Measurements from ENCODE around the gene NBEA.
"Not testable (repeated sequence)": the region's sequence is repeated elsewhere in the genome, so short reads cannot be mapped to it uniquely, and the experiment has no call there.

The NBEA gene

DNA sequence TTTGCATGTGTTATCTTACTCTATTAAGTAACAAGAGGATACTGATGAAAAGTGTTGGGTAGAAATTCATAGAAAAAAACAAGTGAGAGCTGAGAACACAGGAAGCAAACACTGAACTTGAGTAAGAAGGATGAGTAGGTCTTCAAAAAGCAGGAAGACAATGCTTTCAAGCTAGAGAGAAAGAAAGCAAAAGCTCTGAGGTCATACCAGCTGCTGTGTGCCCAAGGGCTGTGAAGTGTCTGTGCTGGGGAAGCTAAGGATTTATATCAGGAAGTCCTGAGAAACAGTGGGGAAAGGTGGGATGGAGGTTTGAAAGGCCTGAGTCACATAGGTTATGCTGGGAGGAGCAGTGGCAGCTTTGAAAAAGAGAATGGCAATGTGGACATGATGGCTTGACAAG, 679.9 kb downstream of the NBEA start:
- in situ Hi-C loops (cut with MboI; ENCODE audit: low sequenced_read_pairs) = no loop called here

- in situ Hi-C loops (cut with MboI; ENCODE audit: low sequenced_read_pairs) = no loop called here
These were observed 687.0 kb downstream of the NBEA start for GRCh38 chr13:35629026-35629425.

- in situ Hi-C loops (cut with MboI; ENCODE audit: low sequenced_read_pairs) = no loop called here
These were observed 688.6 kb downstream of the NBEA start for GRCh38 chr13:35630551-35631275.

- in situ Hi-C loops (cut with MboI; ENCODE audit: low sequenced_read_pairs) = no loop called here
These were observed 689.6 kb downstream of the NBEA start for GRCh38 chr13:35631666-35632065.

DNA sequence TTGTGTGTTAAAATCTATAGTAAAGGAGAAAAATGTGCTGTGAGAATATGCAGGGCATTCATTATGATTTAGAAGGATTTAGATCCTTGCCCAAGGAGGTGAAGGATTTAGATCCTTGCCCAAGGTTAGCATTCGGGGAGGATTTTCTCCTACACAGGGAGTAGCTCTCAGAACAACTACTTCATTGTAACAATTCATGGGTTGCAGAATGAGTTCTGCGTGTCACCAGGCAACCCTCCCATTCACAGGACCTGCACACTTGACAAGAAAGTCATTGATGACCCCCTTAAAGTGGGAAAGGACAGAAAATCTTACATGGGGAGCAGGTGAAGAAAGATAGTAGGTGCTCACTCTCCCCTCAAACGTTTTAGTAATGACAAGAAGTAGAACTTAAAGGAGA, 701.6 kb downstream of the NBEA start:
- in situ Hi-C loops (cut with MboI; ENCODE audit: low sequenced_read_pairs) = no loop called here

GRCh38 chr13:35646056-35646774, 704.1 kb downstream of the NBEA start:
- in situ Hi-C loops (cut with MboI; ENCODE audit: low sequenced_read_pairs) = no loop called here

DNA sequence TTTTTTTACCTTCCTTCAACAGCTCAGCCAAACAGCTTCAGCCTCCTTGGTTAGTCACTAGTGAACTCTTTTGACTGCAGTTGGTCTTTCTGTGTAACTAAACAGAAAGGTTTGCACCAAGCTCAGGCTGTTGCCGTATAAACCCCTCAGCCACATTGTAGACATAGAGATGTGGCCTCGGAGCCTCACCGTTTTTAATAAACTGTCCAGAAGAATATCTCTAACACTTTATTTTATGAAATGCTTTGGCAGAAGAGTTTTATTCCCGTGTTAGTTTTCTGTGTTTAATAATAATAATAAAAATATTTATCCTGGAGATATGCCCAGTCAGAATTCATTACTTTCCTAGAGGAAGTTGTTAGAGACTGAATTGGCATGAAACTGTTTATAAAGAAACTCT, 706.1 kb downstream of the NBEA start:
- in situ Hi-C loops (cut with MboI; ENCODE audit: low sequenced_read_pairs) = no loop called here

DNA sequence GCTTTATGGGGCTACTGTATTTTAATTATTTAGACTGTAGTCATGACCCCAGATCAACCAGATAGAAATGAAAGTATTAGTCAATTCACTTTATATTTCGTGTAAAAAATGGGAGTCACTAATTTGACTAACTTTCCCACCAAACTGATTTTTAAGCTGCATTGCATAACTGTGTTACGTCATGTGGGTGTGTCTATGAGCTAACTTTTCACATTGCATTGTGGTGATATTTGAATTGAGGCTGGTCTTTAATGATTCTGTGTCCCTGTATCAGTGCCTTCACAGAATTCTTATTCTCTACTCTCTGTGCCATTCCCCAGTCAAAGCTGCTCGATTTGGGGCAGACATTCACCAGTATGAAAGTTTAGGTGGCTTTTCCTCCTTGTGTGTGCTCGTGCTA, 707.1 kb downstream of the NBEA start:
- in situ Hi-C loops (cut with MboI; ENCODE audit: low sequenced_read_pairs) = no loop called here

GRCh38 chr13:35659796-35660195, 717.7 kb downstream of the NBEA start:
- in situ Hi-C loops (cut with MboI; ENCODE audit: low sequenced_read_pairs) = no loop called here

GRCh38 chr13:35664747-35665146, 722.7 kb downstream of the NBEA start:
- in situ Hi-C loops (cut with MboI; ENCODE audit: low sequenced_read_pairs) = no loop called here

DNA sequence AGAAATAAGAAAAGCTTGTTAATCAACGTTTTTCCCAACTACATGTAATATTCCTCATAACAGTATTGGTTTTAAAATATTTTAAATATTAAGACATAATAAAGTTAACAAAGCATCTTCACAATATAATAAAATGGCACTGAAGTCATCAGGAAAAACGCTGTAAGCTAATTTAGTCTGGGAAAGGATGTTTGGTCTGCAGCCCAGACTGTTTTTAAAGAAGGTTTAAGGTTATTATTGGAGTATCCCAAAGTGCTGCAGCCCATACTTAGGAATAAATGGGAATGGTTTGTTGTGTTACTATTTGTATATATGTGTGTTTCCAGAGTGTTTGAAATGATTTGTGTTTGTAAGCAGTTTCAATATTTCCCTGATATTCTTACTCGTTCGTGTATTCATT, 727.3 kb downstream of the NBEA start:
- in situ Hi-C loops (cut with MboI; ENCODE audit: low sequenced_read_pairs) = no loop called here

DNA sequence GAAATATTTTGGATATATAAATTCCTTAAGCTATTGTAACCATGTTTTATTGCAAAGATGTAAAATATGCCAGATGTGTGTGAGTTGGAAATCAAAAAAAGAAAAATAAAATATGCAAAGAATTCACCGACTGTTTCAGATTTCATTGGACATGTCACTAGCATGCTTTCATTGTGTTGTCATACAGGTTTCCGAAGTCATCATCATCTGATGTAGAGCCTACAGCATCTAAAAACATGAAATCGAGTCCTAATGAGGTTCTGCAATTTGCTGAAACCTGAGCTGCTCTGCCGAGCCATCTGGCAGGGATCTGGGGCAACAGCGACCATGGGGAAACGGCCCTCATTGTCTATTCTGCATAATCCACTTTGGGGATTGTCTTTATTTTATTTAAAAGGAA, 730.5 kb downstream of the NBEA start:
- in situ Hi-C loops (cut with MboI; ENCODE audit: low sequenced_read_pairs) = no loop called here

GRCh38 chr13:35675651-35676050, 733.6 kb downstream of the NBEA start:
- in situ Hi-C loops (cut with MboI; ENCODE audit: low sequenced_read_pairs) = no loop called here

GRCh38 chr13:35677863-35678262, 735.8 kb downstream of the NBEA start:
- in situ Hi-C loops (cut with MboI; ENCODE audit: low sequenced_read_pairs) = not testable (repeated sequence)

- in situ Hi-C loops (cut with MboI; ENCODE audit: low sequenced_read_pairs) = no loop called here
These were observed 739.6 kb downstream of the NBEA start for GRCh38 chr13:35681685-35682084.

- in situ Hi-C loops (cut with MboI; ENCODE audit: low sequenced_read_pairs) = no loop called here
These were observed 742.4 kb downstream of the NBEA start for GRCh38 chr13:35684432-35684831.

- in situ Hi-C loops (cut with MboI; ENCODE audit: low sequenced_read_pairs) = no loop called here
These were observed 745.3 kb downstream of the NBEA start for GRCh38 chr13:35687336-35687735.

GRCh38 chr13:35690581-35691207, 748.6 kb downstream of the NBEA start:
- in situ Hi-C loops (cut with MboI; ENCODE audit: low sequenced_read_pairs) = no loop called here

- in situ Hi-C loops (cut with MboI; ENCODE audit: low sequenced_read_pairs) = no loop called here
These were observed 751.2 kb downstream of the NBEA start for GRCh38 chr13:35693134-35693784.

GRCh38 chr13:35694031-35694430, 752.0 kb downstream of the NBEA start:
- in situ Hi-C loops (cut with MboI; ENCODE audit: low sequenced_read_pairs) = no loop called here

DNA sequence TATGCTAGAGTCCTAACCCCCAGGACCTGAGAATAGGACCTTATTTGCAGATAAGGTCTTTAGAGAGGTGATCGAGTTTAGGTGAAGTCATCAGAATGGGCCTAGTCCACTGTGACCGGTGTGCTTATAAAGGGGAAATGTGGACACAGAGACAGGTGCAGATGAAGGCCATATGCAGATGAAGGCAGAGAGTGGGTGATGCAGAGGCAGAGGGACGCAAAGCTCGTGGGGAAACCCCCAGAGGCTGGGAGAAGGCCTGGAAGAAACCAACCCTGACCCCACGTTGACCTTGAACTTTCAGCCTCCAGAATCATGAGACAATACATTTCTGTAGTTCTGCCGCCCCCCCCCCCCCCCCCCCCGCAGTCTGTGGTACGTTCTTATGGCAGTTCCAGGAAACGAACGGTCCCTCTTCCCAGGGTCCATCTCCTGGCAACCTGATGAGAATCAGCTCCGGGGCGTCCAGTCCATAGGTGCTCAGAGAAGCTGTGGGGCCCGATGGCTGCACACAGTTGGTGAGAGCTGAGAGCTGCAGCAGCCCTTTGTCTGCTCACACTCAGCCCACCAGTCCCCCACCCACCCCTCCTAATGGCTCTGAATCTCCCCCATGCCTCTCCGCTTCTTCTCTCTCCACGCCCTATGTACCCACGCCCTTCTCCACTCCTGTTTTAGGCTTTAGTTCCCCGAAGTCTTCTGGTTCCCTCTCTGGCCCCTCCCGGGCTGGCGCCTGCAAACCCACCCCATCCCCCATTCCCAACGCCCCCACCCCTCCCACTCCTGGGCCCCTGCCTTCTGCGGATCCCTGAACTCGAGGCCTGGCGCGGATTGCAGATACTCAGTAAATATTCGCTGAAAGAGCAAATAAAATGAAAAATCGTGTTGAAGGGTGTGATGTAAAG, 752.7 kb downstream of the NBEA start:
- in situ Hi-C loops (cut with MboI; ENCODE audit: low sequenced_read_pairs) = no loop called here
